Liver (tissue), 9 donors: ENCODE results near the gene SPRY2. TPM values are rescaled to one million over a fixed set of nuclear protein-coding genes. Genes with fewer than 3 reads are reported as not detected.
A peak's percentile ranks its signal among the peaks of the same experiment; 100 is the strongest.

Experiments used
- DNase-seq: peaks from one replicate; pipeline ENCODE4 v3.0.0-alpha.2; 2017; ENCODE audit warnings: low spot score
- H3K27ac ChIP-seq, 2 donors: one replicate each; pipeline ENCODE4 v1.7.0; 2013; ENCODE audit warnings: inconsistent platforms in 2 of 2, low read length in 2 of 2, control low read depth in 1 of 2, low read depth in 1 of 2, mild to moderate bottlenecking in 1 of 2
- H3K27me3 ChIP-seq, 4 donors: one replicate each; pipeline versions ENCODE4 v1.6.1 to v1.7.0; 2013; ENCODE audit warnings: low read length in 3 of 4, inconsistent platforms in 1 of 4, mild to moderate bottlenecking in 1 of 4, moderate library complexity in 1 of 4; ENCODE audit not compliant: control insufficient read depth in 4 of 4, insufficient read depth in 4 of 4
- H3K36me3 ChIP-seq, 4 donors: one replicate each; pipeline versions ENCODE4 v1.6.1 to v1.7.0; 2013; ENCODE audit warnings: low read length in 3 of 4, mild to moderate bottlenecking in 3 of 4, low read depth in 1 of 4, moderate library complexity in 1 of 4; ENCODE audit not compliant: control insufficient read depth in 4 of 4, insufficient read depth in 3 of 4
- H3K4me1 ChIP-seq, 4 donors: one replicate each; pipeline versions ENCODE4 v1.6.1 to v1.7.0; 2013; ENCODE audit warnings: low read length in 3 of 4, mild to moderate bottlenecking in 3 of 4, moderate library complexity in 1 of 4; ENCODE audit not compliant: control insufficient read depth in 4 of 4, insufficient read depth in 4 of 4
- H3K4me3 ChIP-seq, 3 donors: one replicate each; pipeline versions ENCODE4 v1.6.1 to v1.7.0; 2013; ENCODE audit warnings: low read length in 3 of 3, control low read depth in 1 of 3, low read depth in 1 of 3, mild to moderate bottlenecking in 1 of 3
- H3K9ac ChIP-seq, 2 donors: one replicate each; pipeline ENCODE4 v1.7.0; 2013; ENCODE audit warnings: low read length in 2 of 2, mild to moderate bottlenecking in 2 of 2, moderate library complexity in 2 of 2, control low read depth in 1 of 2, low read depth in 1 of 2
- H3K9me3 ChIP-seq, 4 donors: one replicate each; pipeline versions ENCODE4 v1.6.1 to v1.7.0; 2013; ENCODE audit warnings: low read length in 3 of 4; ENCODE audit not compliant: control insufficient read depth in 4 of 4
- FOXA1 ChIP-seq: IDR thresholded peaks from 2 replicates; pipeline ENCODE4 v1.6.1; 2016; ENCODE audit warnings: antibody characterized with exemption
- HNF4A ChIP-seq, 2 donors: conservative IDR thresholded peaks; 2 replicates each; pipeline ENCODE4 v1.6.1; 2016; ENCODE audit warnings: antibody characterized with exemption in 2 of 2, mild to moderate bottlenecking in 2 of 2
- HNF4G ChIP-seq: IDR thresholded peaks from 2 replicates; pipeline ENCODE4 v1.6.1; 2016; ENCODE audit warnings: antibody characterized with exemption
- JUND ChIP-seq, 2 donors: IDR thresholded peaks; 2 replicates each; pipeline ENCODE4 v1.6.1; 2016; ENCODE audit warnings: antibody characterized with exemption in 2 of 2
- NR2F2 ChIP-seq: IDR thresholded peaks from 2 replicates; pipeline ENCODE4 v1.6.1; 2016; ENCODE audit warnings: antibody characterized with exemption
- RAD21 ChIP-seq, 2 donors: IDR thresholded peaks; 2 replicates each; pipeline ENCODE4 v1.6.1; 2016; ENCODE audit warnings: antibody characterized with exemption in 2 of 2, mild to moderate bottlenecking in 2 of 2
- YY1 ChIP-seq: IDR thresholded peaks from 2 replicates; pipeline ENCODE4 v1.6.1; 2016; ENCODE audit warnings: antibody characterized with exemption, mild to moderate bottlenecking
- whole genome bisulfite sequencing: extraction: QIAGEN DNeasy Blood & Tissue Kit; methylation state at CpG from one replicate; pipeline ENCODE4 v1.1.7; 2013; 5-methylcytosine and 5-hydroxymethylcytosine counted together
- polyA plus RNA-seq, 2 donors: library from polyadenylated mRNA; stranded (reverse) in 1 of 2; unstranded in 1 of 2; fragments of 200-250 nt in 1 of 2; fragments of >200 nt in 1 of 2; fragmentation: Nextera tagmentation in 1 of 2; extraction: Ambion mirVana in 1 of 2; gene quantifications; one replicate each; pipeline versions ENCODE4 v1.2.1 to v1.2.3, GENCODE V29; 2013 to 2015
- total RNA-seq, 2 donors: library from RNA; depleted of rRNA; stranded (reverse); fragments of >200 nt; gene quantifications; one replicate each; pipeline ENCODE4 v1.2.3, GENCODE V29; 2014
- TF ChIP-seq, protein P1 (sequence below): IDR thresholded peaks from 2 replicates; pipeline ENCODE4 v1.6.1; 2016; ENCODE audit warnings: antibody characterized with exemption
- TF ChIP-seq, protein P2 (sequence below): IDR thresholded peaks from 2 replicates; pipeline ENCODE4 v1.6.1; 2016; ENCODE audit warnings: antibody characterized with exemption, mild to moderate bottlenecking
- TF ChIP-seq, protein P3 (sequence below): fragments of 150-350 bp; IDR thresholded peaks from 2 replicates; pipeline ENCODE4 v1.5.1; 2017; ENCODE audit warnings: improper control_type of control experiment, low read depth, low read length; ENCODE audit not compliant: missing input control
- donor health status: healthy.
- donor health status: healthy.
- donor health status: healthy.
- donor health status: healthy.
- donor health status: healthy.

Gene SPRY2
- total and polyA plus RNA-seq, 4 donors: 4.8 to 20.1 (median 9.1) TPM

DNA sequence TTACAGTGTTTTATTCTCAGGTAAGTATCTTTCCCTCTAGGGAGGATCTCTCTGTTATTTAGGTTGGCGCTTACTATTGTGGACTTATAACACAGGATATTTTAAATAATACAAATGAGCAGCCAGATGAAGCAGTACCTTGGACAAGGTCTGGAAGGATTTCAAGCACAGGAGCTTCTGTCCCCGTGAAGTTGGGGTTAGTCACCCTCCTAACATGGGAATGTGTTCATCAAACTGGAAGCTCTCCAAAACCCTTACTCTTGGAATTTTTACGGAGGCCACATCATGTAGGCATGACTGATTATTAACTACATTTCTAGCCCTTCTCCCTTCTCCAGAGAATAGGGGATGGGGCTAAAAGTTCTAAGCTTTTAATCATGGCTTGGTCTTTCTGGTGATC, 38.3 kb upstream of the SPRY2 start:
- H3K36me3 ChIP-seq: no peaks in the 10 kb centered on the region
- no peaks in the 10 kb centered on the region for H3K27me3 ChIP-seq
- WGBS: 49% methylated on average over 3 of the region's 3 CpGs
- no peaks in the 10 kb centered on the region for H3K9me3 ChIP-seq
- H3K9ac ChIP-seq: no peak overlapping the region
- no peak overlapping the region for H3K4me3 ChIP-seq
- H3K27ac ChIP-seq: no peak overlapping the region
- no peak for DNase-seq
- TF ChIP-seq RAD21 (IDR thresholded peaks at IDR 0.05): no peak
- TF ChIP-seq, protein P1, sequence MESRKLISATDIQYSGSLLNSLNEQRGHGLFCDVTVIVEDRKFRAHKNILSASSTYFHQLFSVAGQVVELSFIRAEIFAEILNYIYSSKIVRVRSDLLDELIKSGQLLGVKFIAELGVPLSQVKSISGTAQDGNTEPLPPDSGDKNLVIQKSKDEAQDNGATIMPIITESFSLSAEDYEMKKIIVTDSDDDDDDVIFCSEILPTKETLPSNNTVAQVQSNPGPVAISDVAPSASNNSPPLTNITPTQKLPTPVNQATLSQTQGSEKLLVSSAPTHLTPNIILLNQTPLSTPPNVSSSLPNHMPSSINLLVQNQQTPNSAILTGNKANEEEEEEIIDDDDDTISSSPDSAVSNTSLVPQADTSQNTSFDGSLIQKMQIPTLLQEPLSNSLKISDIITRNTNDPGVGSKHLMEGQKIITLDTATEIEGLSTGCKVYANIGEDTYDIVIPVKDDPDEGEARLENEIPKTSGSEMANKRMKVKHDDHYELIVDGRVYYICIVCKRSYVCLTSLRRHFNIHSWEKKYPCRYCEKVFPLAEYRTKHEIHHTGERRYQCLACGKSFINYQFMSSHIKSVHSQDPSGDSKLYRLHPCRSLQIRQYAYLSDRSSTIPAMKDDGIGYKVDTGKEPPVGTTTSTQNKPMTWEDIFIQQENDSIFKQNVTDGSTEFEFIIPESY: no peak
- TF ChIP-seq, protein P2, sequence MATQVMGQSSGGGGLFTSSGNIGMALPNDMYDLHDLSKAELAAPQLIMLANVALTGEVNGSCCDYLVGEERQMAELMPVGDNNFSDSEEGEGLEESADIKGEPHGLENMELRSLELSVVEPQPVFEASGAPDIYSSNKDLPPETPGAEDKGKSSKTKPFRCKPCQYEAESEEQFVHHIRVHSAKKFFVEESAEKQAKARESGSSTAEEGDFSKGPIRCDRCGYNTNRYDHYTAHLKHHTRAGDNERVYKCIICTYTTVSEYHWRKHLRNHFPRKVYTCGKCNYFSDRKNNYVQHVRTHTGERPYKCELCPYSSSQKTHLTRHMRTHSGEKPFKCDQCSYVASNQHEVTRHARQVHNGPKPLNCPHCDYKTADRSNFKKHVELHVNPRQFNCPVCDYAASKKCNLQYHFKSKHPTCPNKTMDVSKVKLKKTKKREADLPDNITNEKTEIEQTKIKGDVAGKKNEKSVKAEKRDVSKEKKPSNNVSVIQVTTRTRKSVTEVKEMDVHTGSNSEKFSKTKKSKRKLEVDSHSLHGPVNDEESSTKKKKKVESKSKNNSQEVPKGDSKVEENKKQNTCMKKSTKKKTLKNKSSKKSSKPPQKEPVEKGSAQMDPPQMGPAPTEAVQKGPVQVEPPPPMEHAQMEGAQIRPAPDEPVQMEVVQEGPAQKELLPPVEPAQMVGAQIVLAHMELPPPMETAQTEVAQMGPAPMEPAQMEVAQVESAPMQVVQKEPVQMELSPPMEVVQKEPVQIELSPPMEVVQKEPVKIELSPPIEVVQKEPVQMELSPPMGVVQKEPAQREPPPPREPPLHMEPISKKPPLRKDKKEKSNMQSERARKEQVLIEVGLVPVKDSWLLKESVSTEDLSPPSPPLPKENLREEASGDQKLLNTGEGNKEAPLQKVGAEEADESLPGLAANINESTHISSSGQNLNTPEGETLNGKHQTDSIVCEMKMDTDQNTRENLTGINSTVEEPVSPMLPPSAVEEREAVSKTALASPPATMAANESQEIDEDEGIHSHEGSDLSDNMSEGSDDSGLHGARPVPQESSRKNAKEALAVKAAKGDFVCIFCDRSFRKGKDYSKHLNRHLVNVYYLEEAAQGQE: peak; percentile 83
- TF ChIP-seq HNF4G: no peak
- no peak for TF ChIP-seq YY1
- H3K4me1 ChIP-seq: peaks cover 0 to 6% (median 0%) of the 10 kb centered on the region in 4 donors

DNA sequence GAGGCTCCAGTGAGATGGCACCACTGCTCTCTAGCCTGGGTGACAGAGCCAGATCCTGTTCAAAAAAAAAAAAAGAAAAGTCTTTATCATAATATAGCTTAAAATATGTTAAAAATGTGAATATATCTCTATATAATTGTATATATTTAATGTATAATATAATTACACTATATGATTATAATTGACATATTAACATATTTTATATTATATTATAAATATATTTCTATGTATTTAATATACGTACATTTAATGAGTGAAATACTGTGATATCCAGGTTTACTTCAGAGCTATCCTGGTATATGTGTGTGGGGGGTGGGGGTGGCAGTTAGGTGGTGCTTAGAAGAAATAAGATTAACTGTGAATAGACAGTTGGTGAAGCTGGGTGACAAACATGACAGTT, 35.6 kb upstream of the SPRY2 start:
- no peak for TF ChIP-seq RAD21 (IDR thresholded peaks at IDR 0.05)
- no peak for TF ChIP-seq FOXA1
- TF ChIP-seq, protein P2: no peak
- TF ChIP-seq, protein P3, sequence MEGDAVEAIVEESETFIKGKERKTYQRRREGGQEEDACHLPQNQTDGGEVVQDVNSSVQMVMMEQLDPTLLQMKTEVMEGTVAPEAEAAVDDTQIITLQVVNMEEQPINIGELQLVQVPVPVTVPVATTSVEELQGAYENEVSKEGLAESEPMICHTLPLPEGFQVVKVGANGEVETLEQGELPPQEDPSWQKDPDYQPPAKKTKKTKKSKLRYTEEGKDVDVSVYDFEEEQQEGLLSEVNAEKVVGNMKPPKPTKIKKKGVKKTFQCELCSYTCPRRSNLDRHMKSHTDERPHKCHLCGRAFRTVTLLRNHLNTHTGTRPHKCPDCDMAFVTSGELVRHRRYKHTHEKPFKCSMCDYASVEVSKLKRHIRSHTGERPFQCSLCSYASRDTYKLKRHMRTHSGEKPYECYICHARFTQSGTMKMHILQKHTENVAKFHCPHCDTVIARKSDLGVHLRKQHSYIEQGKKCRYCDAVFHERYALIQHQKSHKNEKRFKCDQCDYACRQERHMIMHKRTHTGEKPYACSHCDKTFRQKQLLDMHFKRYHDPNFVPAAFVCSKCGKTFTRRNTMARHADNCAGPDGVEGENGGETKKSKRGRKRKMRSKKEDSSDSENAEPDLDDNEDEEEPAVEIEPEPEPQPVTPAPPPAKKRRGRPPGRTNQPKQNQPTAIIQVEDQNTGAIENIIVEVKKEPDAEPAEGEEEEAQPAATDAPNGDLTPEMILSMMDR: no peak
- TF ChIP-seq NR2F2: no peak
- no peak for TF ChIP-seq HNF4A (conservative IDR thresholded peaks at IDR 0.05)
- TF ChIP-seq JUND (IDR thresholded peaks at IDR 0.05): no peak

More for the DNA sequence above, 35.6 kb upstream of the SPRY2 start:
- H3K4me3 ChIP-seq: no peak overlapping the region
- H3K9ac ChIP-seq: no peak overlapping the region
- no peak overlapping the region for H3K27ac ChIP-seq
- H3K36me3 ChIP-seq: no peaks in the 10 kb centered on the region
- no peaks in the 10 kb centered on the region for H3K9me3 ChIP-seq
- no peaks in the 10 kb centered on the region for H3K27me3 ChIP-seq
- peaks cover 0 to 12% (median 0%) of the 10 kb centered on the region in 4 donors for H3K4me1 ChIP-seq
- WGBS: 98% methylated on average over 1 of the region's 1 CpG
- DNase-seq: no peak
